ENCODE results near the gene FGF22.
"Not testable (repeated sequence)": the region's sequence is repeated elsewhere in the genome, so short reads cannot be mapped to it uniquely, and the experiment has no call there.

FGF22 gene

DNA sequence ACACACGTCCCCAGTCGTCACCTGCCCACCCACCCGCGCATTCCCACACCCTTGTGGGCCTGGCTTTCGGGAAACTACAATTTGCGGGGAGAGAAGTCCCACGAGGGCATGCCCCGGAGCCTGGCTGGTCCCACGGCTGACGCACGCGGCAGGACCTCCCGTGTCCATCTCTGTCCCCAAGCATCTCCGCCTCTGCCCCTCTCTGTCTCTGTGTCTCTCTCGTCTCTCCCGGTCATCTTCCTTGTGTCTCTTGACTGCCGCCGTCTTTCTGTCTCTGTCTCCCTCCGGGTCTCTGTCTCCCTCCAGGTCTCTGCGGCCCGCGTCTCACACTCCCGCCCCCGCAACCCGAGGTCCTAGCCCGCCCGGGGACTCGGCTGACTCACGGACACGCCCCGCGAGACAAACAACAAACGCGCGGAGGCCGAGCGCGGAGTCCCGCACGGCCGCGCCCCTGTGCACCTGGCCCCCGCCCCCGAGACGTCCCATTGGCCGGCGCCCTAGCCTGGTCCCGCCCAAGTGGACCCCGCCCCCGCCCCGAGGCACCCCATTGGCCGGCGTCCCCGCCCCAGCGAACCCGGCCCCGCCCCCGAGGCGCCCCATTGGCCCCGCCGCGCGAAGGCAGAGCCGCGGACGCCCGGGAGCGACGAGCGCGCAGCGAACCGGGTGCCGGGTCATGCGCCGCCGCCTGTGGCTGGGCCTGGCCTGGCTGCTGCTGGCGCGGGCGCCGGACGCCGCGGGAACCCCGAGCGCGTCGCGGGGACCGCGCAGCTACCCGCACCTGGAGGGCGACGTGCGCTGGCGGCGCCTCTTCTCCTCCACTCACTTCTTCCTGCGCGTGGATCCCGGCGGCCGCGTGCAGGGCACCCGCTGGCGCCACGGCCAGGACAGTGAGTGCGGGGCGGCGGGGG, at the start of gene FGF22:
TSS of gene FGF22 (plus strand) at position 627 of the 908 bp plus-strand sequence. CDS start at position 674, 47 bp downstream.
- DNase-seq, result peak; percentile 83

- DNase-seq, result no peak
Measured at GRCh38 chr19:590396-590745, 49.3 kb upstream of the FGF22 start.

- DNase-seq, result no peak
Measured at GRCh38 chr19:590750-591098, 49.0 kb upstream of the FGF22 start.

DNA sequence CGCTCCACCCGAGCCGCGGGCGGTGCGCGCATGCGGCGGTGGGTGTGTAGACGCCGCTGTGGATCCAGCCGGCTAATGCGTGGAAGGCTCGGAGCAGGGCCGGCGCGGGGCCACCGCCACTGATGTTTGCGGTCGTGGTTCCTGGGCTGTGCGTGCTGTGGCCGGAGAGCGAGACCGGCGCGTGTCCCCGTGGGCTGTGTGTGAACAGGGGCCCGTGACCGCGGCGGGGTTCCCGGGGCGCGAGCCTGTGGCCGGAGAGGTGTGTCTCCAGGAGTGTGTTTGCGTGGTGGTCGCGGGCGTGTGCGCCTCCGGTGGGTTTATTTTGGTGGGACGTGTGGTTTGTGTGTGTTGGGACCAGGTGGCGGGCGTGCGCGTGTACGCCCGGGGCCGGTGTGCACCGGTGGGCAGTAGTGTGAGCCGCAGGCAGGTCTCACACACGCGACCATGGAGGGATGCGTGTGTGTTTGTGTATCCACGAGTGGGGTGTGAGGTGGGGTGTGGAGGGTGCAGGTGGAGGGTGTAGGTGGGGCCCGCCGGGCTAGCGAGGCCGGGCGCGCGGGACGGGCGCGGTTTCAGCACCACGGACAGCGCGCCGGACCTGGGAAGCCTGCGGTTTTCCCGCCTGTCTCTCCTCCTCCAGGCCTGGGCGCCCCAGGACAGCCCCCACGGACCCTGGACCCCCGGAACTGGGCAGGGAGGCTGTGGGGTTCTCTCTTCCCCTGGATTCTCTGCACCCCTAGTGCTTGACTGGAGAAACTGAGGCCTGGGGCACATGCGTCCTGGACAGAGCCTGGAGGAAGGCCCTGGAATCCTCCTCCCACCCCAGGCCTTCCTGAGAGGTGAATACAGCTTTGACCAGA, 48.4 kb upstream of the FGF22 start:
- DNase-seq, result no peak

GRCh38 chr19:592101-592500, 47.6 kb upstream of the FGF22 start:
- DNase-seq, result no peak

DNA sequence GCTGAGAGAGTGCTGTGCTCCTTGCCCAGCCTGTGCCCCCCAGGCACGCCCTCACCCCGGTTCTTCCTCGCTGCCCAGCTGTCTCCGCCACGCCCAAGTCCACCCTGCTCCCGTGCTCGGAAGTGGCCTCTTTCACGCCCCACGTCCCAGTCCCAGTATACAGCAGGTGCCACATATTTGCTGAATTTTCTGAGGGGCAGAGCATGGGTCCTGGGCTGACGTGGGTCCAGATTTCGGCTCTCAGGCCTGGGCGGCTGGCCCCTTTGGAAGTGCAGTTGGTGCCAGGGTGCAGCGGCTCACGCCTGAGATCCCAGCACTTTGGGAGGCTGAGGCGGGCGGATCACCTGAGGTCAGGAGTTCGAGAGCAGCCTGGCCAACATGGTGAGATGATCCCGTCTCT, 46.6 kb upstream of the FGF22 start:
- no peak for DNase-seq

- no peak for DNase-seq
Measured at GRCh38 chr19:593505-593904, 46.2 kb upstream of the FGF22 start.

DNA sequence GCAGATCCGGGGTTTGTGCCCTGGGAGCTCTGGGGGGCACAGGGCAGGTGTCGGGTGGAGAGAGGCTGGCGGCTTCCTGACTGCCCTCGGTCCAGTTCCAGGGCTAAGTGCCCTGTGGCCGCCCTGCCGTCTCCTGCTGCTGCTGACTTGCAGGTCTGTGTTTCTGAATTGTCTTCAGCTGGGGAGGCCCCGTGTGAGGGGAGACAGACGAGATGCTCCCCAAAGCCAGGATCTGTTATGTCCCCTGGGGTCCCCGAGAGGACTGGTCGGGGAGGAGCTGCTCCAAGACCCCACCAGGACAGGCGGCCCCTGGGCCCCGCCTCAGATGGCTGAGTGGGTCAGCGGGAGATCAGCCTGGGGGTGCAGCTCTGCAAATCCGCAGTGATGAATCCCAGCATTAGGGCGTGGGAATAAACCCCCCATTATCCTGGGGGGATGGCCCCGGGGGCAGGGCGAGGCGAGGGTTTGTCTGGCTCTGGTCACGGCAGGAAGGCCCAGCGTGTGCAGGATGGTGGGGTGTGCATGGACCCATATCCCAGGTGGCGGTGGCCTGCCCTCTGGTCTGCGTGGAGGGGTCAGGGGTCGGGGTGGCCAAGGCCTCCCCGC, 45.3 kb upstream of the FGF22 start:
- no peak for DNase-seq

DNA sequence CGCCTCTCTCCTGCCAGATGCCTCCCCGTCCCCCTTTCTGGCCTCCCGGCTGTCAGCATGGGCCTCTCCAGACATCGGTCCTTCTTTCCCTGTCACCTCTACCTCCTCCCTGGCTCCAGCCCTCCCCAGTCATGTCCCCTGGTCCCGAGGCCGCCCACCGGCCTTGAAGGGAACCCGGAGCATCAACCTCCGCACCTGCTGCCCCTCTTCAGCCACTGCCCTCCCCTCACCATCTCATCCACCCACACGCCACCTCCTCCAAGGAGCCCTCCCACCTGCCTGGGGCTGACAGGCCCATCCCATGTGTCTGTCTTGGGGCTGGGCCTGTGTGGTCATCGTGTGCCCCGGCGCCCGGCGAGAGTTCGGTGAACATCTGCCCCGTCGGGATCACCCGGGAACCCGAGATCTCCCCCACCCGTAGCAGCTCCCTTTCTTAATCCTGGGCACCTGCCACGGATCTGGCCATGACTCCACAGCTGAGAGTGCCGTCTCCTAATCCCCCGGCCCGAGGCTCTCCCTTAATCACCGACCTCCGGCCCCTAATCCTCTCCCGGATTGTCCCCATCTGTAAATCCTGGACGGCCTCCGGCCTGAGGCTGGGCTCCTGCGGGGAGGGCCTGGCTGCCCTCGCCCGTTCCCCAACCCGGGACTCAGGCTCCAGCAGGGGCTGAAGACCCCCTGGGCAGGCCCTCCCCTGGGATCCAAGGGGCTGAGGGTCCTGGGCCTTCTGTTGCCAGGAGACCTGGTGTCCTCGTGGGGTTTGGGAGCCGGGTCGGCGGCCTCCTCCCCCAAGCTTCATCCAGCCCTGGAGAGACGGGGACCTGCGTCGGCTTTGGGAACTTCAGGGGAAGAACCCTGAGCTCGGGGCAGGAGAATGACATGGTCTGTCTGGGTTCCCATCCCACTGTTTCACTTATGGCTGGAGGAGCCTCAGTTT, 44.1 kb upstream of the FGF22 start:
- DNase-seq, result no peak

GRCh38 chr19:596263-596655, 43.4 kb upstream of the FGF22 start:
- no peak for DNase-seq

DNA sequence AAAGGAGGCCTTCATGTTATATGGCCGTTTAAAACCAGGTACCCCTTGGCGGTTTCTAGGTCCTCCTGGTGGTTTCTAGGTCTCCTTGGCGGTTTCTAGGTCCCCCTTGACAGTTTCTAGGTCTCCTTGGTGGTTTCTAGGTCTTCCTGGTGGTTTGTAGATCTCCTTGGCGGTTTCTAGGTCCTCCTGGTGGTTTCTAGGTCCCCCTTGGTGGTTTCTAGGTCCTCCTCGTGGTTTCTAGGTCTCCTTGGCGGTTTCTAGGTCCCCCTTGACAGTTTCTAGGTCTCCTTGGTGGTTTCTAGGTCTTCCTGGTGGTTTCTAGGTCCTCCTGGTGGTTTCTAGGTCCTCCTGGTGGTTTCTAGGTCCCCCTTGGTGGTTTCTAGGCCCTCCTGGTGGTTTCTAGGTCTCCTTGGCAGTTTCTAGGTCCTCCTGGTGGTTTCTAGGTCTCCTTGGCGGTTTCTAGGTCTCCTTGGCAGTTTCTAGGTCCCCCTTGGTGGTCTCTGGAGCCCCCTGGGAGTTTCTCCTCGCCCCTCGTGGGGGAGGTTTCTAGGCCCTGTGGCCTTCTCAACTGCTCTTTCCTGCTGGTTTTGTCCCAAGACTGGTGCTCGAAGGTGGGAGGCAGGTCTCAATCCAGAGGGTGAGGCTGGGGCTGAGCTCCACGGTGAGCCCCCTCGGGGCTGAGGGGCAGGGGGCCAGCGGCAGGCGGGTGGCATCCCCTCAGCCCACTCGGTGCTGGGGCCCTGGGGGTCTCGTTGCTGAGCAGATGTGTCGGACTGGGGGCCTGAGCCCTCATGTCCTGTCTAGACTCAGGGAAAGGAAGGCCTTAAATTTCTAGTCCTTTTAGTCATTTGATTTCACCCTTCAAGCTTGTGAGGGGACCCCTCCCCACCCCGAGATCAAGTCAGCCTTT, 42.0 kb upstream of the FGF22 start:
- DNase-seq, result no peak

DNA sequence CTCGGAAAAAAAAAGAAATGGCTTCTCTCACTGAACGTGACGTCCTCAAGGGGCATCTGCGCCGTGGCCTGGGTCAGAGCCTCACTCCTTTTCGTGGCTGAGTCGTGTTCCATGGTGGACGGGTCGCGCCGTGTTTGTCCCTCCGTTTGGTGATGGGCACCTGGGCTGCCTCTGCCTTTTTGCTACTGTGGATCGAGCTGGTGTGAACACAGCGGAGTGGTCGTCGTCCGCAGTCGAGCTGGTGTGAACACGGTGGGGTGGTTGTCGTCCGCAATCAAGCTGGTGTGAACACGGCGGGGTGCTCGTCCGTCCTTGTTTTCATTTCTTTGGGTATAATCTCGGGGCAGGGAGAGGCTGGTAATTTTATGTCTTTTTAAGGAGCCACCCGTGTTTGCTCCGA, 38.4 kb upstream of the FGF22 start:
- DNase-seq, result no peak

GRCh38 chr19:601790-602189, 37.9 kb upstream of the FGF22 start:
- DNase-seq, result no peak

DNA sequence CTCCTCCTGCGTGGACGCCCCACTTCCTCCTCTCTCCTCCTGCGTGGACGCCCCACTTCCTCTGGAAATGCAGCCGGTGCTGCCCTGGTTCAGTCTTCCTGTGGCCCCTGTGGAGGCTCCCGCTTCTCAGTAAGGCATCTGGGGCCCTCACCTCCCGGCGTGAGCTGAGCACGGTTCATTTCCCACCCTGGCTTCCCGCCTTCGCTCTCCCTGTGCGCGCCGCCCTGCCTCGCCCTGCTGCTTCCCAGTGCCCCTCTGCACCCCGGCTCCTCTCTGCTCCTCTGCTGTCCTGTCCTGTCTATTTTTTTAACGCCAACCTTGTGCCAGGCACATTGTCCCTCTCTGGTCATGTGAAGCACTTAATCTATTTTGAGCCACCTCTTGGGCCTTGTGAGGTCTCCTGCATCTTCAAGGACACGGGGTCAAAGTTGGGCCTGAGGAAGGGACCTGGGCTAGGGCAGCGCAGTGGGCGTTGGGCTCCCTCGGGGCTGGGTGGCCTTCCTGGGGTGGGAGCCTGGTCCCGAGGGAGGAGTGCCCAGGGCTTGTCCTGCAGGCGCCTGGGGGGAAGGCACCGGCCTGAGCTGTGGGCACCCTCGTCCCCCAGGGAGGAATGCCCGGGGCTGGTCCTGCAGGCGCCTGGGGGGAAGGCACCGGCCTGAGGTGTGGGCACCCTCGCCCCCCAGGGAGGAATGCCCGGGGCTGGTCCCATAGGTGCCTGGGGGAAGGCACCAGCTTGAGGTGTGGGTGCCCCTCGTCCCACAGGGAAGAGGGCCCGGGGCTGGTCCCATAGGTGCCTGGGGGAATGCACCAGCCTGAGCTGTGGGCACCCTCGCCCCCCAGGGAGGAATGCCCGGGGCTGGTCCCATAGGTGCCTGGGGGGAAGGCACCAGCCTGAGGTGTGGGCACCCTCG, 37.0 kb upstream of the FGF22 start:
- DNase-seq, result no peak

GRCh38 chr19:603302-603639, 36.4 kb upstream of the FGF22 start:
- not testable (repeated sequence) for DNase-seq

GRCh38 chr19:603779-604178, 35.9 kb upstream of the FGF22 start:
- not testable (repeated sequence) for DNase-seq

DNA sequence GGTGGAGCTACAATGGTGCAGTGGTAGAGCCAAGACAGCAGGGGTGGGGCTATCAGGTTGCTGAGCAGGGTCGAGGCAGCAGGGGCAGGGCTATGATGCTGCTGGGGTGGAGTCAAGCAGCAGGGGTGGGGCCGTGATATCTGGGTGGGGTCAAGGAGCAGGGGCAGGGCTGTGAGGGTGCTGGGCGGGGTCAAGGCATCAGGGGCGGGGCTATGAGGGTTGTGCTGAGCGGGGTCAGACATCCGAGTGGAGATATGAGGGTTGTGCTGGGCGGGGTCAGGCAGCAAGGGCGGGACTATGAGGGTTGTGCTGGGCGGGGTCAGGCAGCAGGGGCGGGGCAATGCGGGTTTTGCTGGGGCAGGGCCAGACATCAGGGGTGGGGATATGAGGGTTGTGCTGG, 35.3 kb upstream of the FGF22 start:
- no peak for DNase-seq

DNA sequence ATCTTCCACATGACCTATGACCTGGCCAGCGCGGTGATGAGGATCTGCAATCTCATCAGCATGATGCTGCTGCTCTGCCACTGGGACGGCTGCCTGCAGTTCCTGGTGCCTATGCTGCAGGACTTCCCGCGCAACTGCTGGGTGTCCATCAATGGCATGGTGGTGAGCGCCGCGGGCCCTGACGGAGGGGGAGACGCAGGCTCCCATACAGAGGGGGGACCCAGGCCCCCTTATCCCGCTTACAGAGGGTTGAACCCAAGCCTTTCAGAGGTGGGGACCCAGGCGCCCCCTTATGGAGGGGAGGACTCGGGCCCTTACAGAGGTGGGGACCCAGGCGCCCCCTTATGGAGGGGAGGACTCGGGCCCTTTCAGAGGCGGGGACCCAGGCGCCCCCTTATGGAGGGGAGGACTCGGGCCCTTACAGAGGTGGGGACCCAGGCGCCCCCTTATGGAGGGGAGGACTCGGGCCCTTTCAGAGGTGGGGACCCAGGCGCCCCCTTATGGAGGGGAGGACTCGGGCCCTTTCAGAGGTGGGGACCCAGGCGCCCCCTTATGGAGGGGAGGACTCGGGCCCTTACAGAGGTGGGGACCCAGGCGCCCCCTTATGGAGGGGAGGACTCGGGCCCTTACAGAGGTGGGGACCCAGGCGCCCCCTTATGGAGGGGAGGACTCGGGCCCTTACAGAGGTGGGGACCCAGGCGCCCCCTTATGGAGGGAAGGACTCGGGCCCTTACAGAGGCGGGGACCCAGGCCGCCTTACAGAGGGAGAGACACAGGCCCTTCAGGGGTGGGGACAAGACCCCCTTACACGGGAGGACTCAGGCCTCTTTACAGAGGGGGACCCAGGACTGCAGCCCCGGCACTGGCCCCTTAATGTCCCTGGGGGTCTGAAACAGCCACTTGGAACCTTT, 34.4 kb upstream of the FGF22 start:
- not testable (repeated sequence) for DNase-seq
